ENCODE data around the gene CALD1.

The CALD1 gene

DNA sequence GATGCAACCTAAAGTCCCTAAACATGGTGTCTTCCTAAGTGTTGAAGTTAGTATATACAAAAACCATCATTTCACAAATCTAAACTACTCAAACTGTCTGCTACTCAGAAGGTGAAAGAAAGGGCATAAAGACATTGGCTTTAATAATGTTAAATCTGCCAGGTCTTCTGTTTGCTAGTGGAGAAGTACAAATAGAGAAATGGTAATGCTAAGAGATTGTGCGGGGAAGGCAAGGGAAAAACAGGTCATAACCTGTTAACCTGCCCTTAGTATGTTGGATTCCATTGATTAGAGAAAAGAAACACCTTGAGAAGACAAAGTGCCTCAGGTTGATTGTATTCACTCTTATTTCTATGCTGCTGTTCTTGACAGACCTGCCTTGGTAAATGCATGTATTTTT, 80.3 kb downstream of the CALD1 start:
- DNase-seq (ENCODE audit: low read depth, low spot score): no peak

DNA sequence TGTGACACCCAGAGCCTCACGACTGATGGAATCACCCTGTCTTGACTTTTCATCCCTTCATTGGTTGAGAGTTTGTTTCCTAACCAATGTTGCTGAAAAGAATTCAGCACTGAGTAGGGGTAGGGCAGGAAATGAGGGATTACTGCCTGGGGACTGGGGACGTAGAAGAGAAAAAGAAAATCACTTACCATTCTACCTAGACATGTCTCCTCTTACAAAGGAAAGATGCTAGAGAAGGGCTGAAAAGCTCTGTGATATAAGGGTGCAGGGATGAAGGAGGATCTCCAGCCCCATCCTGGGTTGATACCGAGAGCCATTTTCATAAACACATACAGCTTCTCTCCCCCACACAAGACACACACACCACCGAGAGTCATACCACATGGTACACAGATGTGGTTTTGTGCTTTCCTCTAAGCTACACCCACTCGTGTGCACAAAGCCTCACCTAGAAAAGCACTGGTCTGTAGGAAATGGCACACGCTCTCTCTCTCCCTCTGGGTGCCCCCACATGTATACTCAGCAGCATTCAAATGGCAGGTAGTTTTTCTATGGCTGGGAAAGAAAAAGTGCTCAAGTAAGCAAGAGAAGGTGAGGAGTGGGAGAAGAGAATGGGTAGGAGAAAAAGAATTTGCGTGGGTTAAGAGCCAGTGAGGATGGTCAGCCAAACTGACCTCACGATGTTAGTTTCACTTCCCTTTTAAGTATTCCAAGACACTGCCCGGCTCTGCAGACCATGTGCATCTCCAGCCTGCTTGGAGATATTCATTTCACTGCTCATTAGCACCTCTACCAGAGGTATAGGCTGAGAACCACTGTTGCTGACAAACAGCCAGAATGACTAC, 85.8 kb downstream of the CALD1 start:
- no peak for DNase-seq (ENCODE audit: low read depth, low spot score)

- no peak for DNase-seq (ENCODE audit: low read depth, low spot score)
These were observed 87.2 kb downstream of the CALD1 start for GRCh38 chr7:134866617-134867016.

GRCh38 chr7:134870156-134870555, 90.7 kb downstream of the CALD1 start:
- DNase-seq (ENCODE audit: low read depth, low spot score): no peak

DNA sequence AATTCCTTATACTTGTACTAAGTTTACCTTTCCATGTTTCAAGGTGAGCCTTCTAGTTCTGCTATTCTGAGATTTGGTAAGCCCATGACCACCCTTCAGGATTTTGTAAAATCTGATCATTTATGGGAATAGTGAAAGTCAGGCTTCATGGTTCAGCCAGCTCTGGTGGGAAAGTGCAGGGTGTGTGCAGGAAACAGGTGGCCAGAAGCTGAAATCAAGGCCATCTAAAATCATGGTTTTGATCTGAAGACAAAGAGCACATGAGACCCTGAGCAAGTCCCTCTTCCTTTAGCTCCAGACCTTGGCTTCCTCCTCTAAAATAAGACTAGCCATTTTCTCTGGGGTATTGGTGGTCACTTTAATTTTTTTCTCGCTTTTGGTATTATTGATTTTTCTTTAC, 91.3 kb downstream of the CALD1 start:
- DNase-seq (ENCODE audit: low read depth, low spot score): no peak

DNA sequence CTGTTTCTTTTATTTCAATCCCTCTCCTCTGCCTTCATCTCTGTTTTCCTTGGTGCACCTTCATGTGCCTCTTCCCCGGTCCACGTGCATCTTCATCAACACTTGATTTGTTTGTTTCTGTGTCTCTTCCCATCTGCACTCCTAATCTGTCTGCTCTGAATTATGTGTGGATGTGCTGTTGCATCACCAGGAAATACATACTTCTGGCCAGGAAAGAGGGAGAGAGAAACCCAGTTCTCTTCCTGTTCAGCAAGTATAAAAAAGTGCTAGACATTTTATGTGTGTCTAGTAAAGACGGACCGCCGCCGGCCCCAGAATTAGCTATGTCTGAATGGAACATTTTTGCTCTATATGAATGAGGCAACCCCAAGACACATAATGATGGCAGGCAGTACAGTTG, 93.8 kb downstream of the CALD1 start:
- DNase-seq (ENCODE audit: low read depth, low spot score): no peak

GRCh38 chr7:134874407-134874806, 95.0 kb downstream of the CALD1 start:
- no peak for DNase-seq (ENCODE audit: low read depth, low spot score)

DNA sequence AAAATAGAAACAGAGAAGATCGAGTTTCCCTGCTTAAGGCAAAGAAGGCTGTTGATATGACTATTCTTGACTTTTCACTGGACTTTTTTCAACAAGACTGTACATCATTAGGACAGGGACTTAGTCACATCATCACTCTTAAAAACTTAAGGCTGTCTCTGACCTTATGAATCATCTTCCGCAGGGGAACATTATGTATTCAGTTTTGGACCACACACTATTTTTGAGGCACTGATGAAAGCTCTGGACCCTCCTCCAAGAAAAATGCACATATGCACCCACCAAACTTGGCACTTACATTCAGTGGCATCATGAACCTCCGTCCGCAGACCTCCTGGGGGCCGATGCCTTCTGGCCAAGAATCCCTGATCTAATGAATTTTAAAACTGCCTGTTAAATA, 96.4 kb downstream of the CALD1 start:
- DNase-seq (ENCODE audit: low read depth, low spot score): no peak

GRCh38 chr7:134878746-134879357, 99.4 kb downstream of the CALD1 start:
- no peak for DNase-seq (ENCODE audit: low read depth, low spot score)

DNA sequence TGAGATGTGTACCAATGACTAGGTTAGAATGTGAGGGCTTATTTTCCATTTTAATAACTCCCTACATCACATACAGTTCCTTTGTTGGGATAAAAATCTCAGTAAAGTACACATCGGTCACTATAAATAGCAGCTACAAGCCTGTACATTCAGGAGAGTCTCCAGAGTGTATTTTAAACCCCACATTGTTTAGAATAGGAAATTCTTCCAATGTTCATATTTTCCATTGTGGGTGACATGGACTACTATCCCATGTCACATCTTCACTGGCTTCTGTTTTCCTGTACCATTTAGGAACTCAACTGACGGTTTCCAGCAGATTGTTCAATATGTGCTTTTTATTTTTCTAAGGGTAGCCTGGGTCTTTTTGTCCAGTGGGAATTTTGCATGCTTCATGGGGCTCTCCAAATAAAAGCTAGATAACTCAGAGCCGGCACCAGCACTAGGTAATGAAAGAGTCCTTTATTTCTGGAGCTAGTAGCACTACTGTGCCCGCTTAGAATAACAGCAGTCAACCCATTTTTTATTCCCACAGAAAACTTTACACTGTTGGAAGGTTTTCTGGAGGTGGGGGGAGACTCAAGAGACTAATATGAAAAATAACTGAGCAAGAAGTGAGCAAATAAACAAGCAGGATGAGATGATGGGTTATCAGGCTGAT, 100.5 kb downstream of the CALD1 start:
- DNase-seq (ENCODE audit: low read depth, low spot score): no peak

DNA sequence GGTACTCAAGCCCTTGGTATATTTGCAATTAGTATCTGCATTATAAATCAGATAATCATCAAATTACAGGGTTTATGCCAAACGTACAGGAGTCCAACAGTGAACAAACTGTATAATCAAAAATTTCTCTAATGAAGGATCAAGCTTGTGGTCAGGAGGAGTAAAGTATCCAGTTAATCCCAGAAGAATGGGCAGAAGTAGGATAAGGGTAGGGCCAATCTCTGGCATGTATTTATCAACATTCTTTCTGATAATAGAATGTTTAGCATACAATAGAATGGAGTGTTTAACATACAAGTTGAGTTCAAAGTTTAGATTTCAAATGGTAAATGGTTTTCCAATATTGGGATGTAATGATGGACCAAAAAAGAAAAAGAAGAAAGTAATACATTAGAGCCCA, 103.0 kb downstream of the CALD1 start:
- DNase-seq (ENCODE audit: low read depth, low spot score): no peak

- DNase-seq (ENCODE audit: low read depth, low spot score): no peak
These were observed 106.5 kb downstream of the CALD1 start for GRCh38 chr7:134885967-134886352.

GRCh38 chr7:134886353-134887057, 107.1 kb downstream of the CALD1 start:
- no peak for DNase-seq (ENCODE audit: low read depth, low spot score)

GRCh38 chr7:134887523-134887922, 108.1 kb downstream of the CALD1 start:
- no peak for DNase-seq (ENCODE audit: low read depth, low spot score)

- DNase-seq (ENCODE audit: low read depth, low spot score): no peak
These were observed 108.8 kb downstream of the CALD1 start for GRCh38 chr7:134888141-134888740.

- DNase-seq (ENCODE audit: low read depth, low spot score): peak; percentile 69
These were observed 111.1 kb downstream of the CALD1 start for GRCh38 chr7:134890246-134891240.

GRCh38 chr7:134891262-134891695, 111.8 kb downstream of the CALD1 start:
- peak; percentile 88 for DNase-seq (ENCODE audit: low read depth, low spot score)

DNA sequence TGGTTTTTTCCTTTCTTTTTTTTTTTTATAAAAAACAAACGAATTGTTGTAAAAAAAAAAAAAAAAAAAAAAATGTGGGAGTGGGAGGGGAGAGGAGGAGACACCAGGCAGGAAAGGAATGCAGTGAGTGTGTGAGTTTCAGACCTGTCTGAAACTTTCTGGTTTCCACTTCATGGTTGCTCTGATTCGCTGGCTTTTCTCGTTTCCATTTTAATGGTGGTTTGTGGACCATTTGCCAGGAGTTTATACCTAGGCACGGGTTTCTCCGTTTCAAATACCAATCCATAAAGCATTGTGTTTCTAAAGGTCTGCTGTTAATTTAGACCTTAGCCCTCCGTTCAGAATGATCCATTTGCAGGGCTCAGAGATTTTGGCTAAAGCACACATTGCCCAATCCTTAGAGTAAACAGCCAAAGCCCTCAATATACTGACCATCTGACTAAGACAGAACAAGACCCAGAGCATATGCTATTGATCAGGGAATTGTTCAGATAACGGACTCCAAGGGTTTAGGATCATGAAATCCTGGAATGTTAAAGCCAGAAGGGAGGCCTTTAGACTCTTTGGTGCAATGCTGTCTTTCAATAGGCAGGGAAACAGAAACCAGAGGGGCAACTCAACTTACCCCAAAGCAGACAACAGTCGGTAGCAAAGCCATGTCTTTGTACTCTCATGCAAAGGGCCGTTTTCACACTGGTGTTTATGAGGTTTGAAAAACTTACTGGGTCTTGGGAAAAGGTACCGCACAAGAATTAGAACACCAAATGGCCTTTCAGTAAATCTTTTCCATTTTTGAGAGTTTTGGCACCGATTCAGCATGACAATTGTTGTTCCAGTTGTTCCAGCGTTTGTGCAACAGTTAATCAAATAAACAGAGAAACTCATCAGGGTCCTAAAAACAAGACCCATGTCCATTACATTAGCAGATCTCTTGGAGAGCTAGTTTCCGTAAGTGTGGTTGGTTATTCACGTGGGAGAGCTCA, 112.6 kb downstream of the CALD1 start:
- DNase-seq (ENCODE audit: low read depth, low spot score): no peak

- DNase-seq (ENCODE audit: low read depth, low spot score): no peak
These were observed 113.5 kb downstream of the CALD1 start for GRCh38 chr7:134892963-134893362.

All from smooth muscle cell of the brain vasculature (primary cell).